T-helper 2 cell (primary cell): ENCODE measurements around the gene VKORC1L1.
A peak's percentile ranks its signal among the peaks of the same experiment; 100 is the strongest.
"Not testable (repeated sequence)": the region's sequence is repeated elsewhere in the genome, so short reads cannot be mapped to it uniquely, and the experiment has no call there.

ENCODE experiments used
- DNase-seq, 5 experiments: peaks; one replicate each; pipeline versions ENCODE4 v3.0.0 to v3.0.0-alpha.2; 2012 to 2022
- total RNA-seq, 2 donors: gene quantifications; one replicate each; lab custom pipeline; 2026; lab: John Stamatoyannopoulos, UW

Gene VKORC1L1
- 8.1 to 15.5 reads per million in 2 donors for total RNA-seq

DNA sequence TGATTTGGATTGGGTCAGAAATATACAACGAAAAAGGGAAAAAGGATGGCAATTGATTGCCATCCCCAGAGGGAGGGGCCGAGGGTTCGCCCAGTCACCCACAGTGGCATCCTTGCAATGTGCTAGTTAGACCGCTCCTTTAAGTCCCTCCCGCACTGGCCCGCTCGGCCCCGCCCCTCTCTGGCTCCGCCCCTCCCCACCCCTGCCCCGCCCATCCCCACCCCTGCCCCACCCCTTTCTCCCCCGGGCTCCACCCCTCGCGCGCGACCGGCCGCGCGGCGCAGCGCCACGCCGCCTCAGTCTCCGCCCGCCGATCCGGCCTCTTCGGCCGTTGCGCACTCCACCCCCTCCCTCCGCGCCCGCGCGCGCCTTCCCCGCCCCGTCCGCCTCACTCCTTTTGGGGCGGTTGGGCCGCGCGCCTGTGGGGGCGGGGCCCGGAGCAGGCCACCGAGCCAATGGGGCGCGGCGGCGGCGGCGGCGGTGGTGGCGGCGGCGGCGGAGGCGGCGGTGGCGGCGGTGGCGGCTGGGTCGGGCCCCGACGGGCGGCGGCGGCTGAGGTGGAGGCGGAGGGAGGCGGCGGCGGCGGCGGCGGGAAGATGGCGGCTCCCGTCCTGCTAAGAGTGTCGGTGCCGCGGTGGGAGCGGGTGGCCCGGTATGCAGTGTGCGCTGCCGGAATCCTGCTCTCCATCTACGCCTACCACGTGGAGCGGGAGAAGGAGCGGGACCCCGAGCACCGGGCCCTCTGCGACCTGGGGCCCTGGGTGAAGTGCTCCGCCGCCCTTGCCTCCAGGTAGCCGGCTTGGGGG is at the start of gene VKORC1L1:
Gene VKORC1L1, plus strand, starts transcription at position 299 of the 806 bp plus-strand sequence. Its CDS starts 298 bp downstream, at position 597.
- peak; percentile 91 to 97 (median 92) for DNase-seq

DNA sequence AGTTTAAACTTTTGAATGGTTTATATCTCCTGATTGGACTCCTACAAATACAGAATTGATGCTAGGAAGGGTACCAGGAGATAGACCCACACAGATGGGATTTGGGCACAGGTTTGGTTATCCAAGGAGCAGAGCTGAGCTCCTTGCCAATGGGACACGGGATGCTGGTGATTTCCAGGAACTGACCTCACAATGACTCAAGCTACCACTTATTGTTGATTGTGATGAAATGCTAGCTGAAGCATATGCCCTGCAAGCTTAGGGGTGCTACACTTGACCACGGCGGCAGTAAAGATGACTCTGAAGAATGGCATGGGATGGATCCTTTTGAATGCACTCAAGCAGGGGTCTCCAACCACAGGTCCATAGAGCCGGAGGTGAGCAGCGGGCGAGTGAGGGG is 45.5 kb upstream of the VKORC1L1 start:
- DNase-seq, result no peak

DNA sequence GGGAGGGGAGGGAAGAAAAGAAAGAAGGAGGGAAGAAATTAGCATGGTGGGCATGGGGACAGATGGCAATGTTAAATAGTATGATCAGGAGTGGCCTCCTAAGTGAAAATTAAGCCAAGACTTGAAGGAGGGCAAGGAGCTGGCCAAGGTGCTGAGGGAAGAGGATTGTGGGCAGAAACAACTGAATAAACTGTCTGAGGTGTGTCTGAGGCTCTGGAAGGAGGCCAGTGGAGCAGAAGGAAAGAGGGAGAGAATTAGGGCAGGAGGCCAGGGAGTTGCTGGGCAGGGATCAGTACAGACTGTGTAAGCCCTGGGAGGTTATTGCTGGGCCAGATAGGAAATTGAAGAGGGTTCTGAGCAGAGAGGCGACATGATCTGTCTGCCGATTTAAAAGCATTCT is 40.6 kb upstream of the VKORC1L1 start:
- peak in 1 of 5 experiments; percentile 21 for DNase-seq

GRCh38 chr7:65836684-65837083 is 36.2 kb upstream of the VKORC1L1 start:
- not testable (repeated sequence) for DNase-seq

GRCh38 chr7:65837541-65837956 is 35.3 kb upstream of the VKORC1L1 start:
- DNase-seq, result not testable (repeated sequence)

DNA sequence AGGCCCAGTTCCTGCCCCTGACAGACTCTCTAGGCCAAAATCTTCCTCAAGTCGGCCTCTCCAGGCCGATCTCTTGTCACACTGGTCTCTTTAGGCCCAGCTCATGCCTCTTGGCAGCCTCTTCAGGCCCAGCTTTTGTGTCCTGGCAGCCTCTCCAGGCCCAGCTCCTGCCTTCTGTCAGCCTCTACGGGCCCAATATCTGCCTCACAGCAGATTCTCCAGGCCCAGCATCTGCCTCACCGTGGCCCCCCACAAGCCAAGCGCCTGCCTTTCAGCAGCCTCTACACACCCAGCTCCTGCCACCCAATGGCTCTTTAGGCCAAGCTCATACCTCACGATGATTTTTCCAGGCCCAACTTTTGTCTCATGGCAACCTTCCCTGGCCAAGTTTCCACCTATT is 33.0 kb upstream of the VKORC1L1 start:
- DNase-seq, result no peak

DNA sequence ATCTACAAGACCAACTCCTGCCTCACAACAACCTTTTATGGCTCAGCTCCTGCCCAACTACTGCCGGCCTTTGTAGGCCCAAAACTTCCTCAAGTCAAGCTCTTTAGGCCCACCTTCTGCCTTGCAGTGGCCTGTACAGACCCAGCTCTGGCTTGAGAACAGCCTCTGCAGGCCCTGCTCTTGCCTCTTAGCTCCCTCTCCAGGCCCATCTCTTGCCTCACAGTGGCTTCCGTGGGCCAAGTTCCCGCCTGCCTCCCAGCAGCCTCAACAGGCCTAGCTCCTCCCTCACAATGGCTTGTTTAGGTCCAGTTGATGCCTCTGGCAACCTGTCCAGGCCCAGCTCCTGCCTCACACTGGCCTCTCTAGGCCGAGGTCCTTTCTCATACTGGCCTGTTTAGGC is 32.4 kb upstream of the VKORC1L1 start:
- peak in 1 of 5 experiments; percentile 9 for DNase-seq

- DNase-seq, result not testable (repeated sequence)
These were observed 29.3 kb upstream of the VKORC1L1 start for GRCh38 chr7:65843616-65844015.

- DNase-seq, result no peak
These were observed 26.8 kb upstream of the VKORC1L1 start for GRCh38 chr7:65846008-65846570.

DNA sequence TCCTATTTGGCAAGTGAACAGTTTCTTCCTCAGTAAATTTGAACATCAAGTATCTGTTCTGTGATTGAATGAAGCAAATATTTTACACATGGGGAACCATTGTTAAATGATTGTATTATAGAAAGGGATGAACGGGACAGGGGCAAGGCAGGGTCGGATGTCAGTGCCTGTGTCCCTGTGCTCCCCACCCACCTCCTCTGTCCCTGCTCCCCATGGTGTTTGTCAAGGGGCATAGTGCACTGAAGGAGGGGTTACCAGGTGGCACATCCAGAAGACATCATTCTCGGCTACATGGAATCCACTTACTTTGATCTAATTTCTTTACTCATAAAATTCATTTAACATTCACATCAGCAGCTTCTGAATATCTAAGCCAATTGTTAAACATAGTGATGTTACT is 19.4 kb upstream of the VKORC1L1 start:
- not testable (repeated sequence) for DNase-seq

DNA sequence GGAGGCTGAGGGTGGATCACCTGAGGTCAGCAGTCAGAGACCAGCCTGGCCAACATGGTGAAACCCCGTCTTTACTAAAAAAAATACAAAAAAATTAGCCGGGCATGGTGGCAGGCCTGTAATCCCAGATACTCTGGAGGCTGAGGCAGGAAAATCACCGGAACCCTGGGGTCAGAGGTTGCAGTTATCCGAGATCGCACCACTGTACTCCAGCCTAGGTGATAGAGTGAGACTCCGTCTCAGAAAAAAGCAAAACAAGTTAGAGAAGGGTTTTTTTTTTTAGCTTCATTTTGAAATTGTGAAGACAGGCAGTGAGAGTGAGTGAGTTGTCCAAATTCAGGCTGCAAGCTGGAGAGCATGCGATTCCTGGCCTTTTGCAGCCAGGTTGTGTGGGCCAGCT is 19.0 kb upstream of the VKORC1L1 start:
- not testable (repeated sequence) for DNase-seq

DNA sequence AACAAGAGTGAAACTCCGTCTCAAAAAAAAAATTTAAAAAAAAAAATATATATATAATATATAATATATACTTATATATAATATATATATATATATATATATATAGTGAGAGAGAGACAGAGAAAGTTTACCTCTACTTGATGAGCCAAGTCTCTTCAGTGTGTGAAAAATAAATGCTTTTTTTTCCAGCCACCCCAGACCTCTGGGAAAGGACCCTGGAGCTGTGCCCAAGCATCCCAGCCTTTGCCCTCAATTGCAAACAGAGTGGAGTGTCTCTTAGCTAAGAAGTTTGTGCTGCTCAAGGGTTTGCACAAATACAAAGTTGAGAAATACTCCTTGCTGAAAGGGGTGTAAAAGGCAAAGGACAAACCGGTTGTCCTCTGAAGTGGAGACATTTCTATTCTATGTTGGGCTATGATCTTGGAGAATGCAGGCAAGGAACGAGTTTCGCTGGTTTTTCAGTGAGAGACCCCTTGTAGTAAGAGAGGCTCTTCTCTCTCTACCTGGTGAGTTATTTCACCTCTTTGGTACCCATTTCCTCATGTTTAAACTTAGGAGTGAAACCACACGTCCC is 15.5 kb upstream of the VKORC1L1 start:
- DNase-seq, result not testable (repeated sequence)

DNA sequence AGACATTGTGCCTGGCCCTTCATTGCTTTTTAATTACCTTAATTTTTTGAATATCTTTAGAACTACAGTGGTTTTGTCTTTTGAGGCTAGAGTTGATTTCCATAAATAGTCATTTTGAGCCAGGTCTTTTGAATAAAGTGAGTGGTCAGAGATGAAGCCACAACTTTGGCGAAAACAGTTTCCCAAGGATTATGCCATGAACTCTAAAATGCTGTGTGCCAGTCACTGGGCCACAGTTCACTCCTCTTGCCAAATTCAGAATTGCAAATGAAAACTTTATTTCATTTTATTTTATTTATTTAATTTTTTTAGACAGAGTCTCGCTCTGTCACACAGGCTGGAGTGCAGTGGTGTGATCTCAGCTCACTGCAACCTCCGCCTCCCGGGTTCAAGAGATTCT is 14.2 kb upstream of the VKORC1L1 start:
- not testable (repeated sequence) for DNase-seq

DNA sequence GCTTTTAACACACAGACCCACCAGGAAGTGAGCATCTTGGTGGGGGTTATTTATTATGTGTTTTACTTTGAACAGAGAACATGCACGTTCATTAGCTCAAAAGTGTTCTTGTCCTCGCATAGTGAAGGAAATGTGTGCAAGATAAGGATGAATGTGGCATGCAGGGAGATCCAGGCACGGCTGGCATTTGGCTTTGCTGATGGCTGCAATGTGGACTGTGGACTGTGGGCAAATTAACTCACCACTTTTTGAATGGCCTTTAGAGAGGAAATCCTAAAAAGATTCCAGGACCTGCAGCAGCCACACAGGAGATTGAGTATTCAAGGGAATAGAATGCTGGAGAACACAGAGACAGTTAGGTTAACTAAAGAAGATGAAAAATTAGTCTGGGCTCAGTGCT is 6.6 kb upstream of the VKORC1L1 start:
- DNase-seq, result not testable (repeated sequence)

DNA sequence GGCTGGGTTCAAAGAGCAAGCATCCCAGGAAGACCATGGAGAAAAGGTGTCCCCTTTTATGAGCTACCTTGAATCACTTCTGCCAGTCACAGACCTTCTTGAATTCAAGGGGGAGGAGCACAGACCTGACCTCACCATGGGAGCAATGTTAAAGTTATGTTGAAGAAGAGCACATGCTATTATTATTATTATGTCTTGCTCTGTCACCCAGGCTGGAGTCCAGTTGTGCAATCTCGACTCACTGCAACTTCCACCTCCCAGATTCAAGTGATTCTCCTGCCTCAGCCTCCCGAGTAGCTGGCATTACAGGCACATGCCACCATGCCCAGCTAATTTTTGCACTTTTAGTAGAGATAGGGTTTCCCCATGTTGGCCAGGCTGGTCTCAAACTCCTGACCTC is 5.2 kb upstream of the VKORC1L1 start:
- not testable (repeated sequence) for DNase-seq

GRCh38 chr7:65869312-65869711 is 3.6 kb upstream of the VKORC1L1 start:
- not testable (repeated sequence) for DNase-seq

GRCh38 chr7:65871451-65871850 is 1.4 kb upstream of the VKORC1L1 start:
- DNase-seq, result not testable (repeated sequence)

DNA sequence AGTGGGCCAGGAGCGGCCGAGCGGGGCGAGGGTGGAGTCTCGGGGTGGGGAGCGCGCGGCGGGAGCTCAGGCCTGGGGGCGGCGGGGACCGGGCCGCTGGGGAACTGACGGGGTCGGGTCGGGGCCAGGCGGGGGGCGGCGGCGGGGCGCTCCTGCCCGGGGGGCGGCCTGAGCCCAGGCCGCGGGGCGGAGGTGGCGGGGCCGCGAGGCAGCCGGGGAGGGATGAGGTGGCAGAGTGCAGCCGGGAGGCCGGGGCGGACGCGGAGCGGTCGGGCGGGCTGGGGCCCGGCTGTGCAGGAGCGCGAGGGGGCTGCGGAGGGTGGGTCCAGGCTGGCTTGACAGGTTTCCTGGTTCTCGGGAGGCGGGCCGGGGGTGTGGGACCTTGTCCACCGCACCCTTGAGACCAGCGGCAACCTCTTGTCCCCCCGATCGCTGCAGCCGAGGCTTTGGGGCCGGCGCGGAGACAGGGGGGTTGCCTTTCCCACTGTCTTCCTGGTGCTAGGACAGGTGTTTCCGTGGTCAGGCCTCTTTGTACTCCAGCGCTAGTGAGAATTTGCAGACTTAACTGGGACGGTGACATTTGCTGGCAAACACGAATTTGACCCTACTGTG is 814 bp downstream of the VKORC1L1 start:
- peak in 1 of 5 experiments; percentile 38 for DNase-seq

DNA sequence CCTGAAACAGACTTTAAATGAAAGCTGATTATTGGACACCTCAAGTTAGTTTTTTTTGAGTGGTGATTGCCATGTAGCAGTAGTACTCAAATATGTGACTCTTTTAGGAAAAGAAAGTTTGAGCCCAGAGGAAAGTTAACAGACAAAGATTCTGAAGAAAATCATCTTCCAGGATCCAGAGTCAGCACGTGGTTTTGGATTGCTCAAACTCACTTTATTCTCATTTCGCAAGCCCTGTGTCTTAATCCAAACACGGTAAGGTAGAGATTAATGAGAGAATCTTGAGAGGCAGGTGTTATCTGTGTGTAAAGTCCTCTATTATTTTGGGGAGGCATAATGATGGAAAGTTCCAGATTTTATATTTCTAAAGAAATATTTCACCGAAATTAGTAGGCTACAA is 2.8 kb downstream of the VKORC1L1 start:
- not testable (repeated sequence) for DNase-seq

GRCh38 chr7:65879292-65880153 is 6.6 kb downstream of the VKORC1L1 start:
- DNase-seq, result not testable (repeated sequence)

- not testable (repeated sequence) for DNase-seq
These were observed 7.4 kb downstream of the VKORC1L1 start for GRCh38 chr7:65880242-65880641.

- DNase-seq, result not testable (repeated sequence)
These were observed 12.1 kb downstream of the VKORC1L1 start for GRCh38 chr7:65884983-65885382.
